ENCODE measurements around the gene MYH14. TPM values are rescaled to one million over a fixed set of nuclear protein-coding genes. Genes with fewer than 3 reads are reported as not detected.

MYH14 gene
- total and polyA plus RNA-seq, 2 of the 13 experiments (the other 11 are each of a cell fraction or from before 2014, with no cell fraction given), result 5.5 to 5.8 TPM

DNA sequence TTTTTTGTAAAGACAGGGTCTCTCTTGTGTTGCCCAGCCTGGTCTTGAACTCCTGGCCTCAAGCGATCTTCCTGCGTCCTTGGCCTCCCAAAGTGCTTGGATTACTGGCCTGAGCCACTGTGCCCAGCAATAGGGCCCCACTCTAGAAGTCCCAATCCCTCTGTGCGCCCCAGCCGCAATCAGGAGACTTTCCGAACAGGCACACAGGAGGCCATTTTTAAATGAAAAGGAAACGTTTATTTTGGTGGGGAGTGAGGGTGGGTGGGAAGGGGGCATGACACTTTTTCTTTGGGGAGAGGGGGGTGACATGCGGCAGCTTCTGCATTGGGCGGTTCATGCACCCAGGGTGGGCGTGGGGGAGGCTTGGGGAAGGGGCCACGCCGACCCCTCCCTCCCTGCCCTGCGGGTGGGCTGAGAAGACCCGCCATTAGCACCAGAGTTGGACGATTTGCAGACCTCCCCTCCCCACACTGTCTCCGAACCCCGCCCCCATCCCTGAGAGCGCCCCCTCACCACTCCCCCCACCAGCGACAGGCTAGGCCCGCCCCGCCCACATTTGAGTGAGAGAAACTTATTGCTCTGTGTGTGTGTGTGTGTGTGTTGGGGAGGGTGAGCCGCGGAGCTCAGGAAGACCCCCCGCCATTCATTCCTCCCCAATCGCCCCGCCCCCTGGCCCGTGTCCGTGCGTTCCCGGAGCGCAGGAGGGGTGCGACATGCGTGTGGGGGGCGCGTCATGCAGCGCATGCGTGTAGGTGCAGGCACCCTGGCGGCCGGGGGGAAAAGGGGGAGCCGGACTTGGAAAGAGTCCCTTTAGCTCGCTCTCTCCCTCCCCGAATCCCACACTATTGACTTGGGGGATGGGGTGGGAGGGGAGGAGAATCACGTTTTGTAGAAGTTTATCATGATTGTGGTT lies 108.6 kb downstream of the MYH14 start (continued):
- TF ChIP-seq DBP (CRISPR knock-in tag; IDR thresholded peaks at IDR 0.05; ENCODE audit: not compliant biosample characterization) (no peak), SRSF1 (optimal IDR thresholded peaks at IDR 0.05; ENCODE audit: low read depth, low read length) (no peak), THAP11 (CRISPR knock-in tag; IDR thresholded peaks at IDR 0.05) (peak; percentile 43), ZNF776 (CRISPR knock-in tag; IDR thresholded peaks at IDR 0.05) (no peak), CCDC6 (CRISPR knock-in tag; IDR thresholded peaks at IDR 0.05) (no peak), HNF4A (CRISPR knock-in tag; IDR thresholded peaks at IDR 0.05) (no peak), CREB1 (IDR thresholded peaks at IDR 0.05) (peak; percentile 21; the same call in 1 of the 2 replicates), CREB1 (CRISPR knock-in tag; IDR thresholded peaks at IDR 0.05) (no peak), ZNF564 (CRISPR knock-in tag; IDR thresholded peaks at IDR 0.05) (no peak), SALL1 (CRISPR knock-in tag; IDR thresholded peaks at IDR 0.05) (peak; percentile 35; the same call in 1 of the 2 replicates), BATF2 (CRISPR knock-in tag; IDR thresholded peaks at IDR 0.05) (no peak), HNRNPLL (IDR thresholded peaks at IDR 0.05; ENCODE audit: low read depth, low read length, poor library complexity, severe bottlenecking) (peak; percentile 46), JARID2 (CRISPR knock-in tag; IDR thresholded peaks at IDR 0.05; ENCODE audit: insufficient replicate concordance) (no peak), ZNF720 (CRISPR knock-in tag; IDR thresholded peaks at IDR 0.05) (no peak), ARID5B (CRISPR knock-in tag; IDR thresholded peaks at IDR 0.05) (no peak), ETV5 (CRISPR knock-in tag; IDR thresholded peaks at IDR 0.05; ENCODE audit: borderline replicate concordance) (no peak), TAF15 (IDR thresholded peaks at IDR 0.05; ENCODE audit: low read depth, low read length, poor library complexity, severe bottlenecking) (no peak), SAP130 (CRISPR knock-in tag; IDR thresholded peaks at IDR 0.05; ENCODE audit: low read depth) (peak; percentile 45), SOX6 (IDR thresholded peaks at IDR 0.05) (no peak), SOX6 (CRISPR knock-in tag; IDR thresholded peaks at IDR 0.05) (no peak), ZMYM4 (CRISPR knock-in tag; IDR thresholded peaks at IDR 0.05) (peak; percentile 58; the same call in 1 of the 2 replicates)
- TF ChIP-seq, protein P1, sequence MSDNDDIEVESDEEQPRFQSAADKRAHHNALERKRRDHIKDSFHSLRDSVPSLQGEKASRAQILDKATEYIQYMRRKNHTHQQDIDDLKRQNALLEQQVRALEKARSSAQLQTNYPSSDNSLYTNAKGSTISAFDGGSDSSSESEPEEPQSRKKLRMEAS (IDR thresholded peaks at IDR 0.05), result peak; percentile 60
- TF ChIP-seq, protein P2, sequence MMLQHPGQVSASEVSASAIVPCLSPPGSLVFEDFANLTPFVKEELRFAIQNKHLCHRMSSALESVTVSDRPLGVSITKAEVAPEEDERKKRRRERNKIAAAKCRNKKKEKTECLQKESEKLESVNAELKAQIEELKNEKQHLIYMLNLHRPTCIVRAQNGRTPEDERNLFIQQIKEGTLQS (CRISPR knock-in tag; IDR thresholded peaks at IDR 0.05), result no peak
- TF ChIP-seq, protein P3, sequence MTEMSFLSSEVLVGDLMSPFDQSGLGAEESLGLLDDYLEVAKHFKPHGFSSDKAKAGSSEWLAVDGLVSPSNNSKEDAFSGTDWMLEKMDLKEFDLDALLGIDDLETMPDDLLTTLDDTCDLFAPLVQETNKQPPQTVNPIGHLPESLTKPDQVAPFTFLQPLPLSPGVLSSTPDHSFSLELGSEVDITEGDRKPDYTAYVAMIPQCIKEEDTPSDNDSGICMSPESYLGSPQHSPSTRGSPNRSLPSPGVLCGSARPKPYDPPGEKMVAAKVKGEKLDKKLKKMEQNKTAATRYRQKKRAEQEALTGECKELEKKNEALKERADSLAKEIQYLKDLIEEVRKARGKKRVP (CRISPR knock-in tag; IDR thresholded peaks at IDR 0.05), result no peak
